AG10803 (cell line): ENCODE data around the gene UBAP1L.
"Not testable (repeated sequence)": the region's sequence is repeated elsewhere in the genome, so short reads cannot be mapped to it uniquely, and the experiment has no call there.

Source experiments
- DNase-seq: peaks from one replicate; pipeline ENCODE4 v3.0.0; 2010; ENCODE audit warnings: low read depth
- H3K4me3 ChIP-seq: 2 replicates; pipeline ENCODE4 v1.5.1; 2011; ENCODE audit warnings: mild to moderate bottlenecking, low read length, control low read depth
- TF ChIP-seq, protein P1 (sequence below): conservative IDR thresholded peaks from 2 replicates; pipeline ENCODE4 v1.5.1; 2011; ENCODE audit warnings: mild to moderate bottlenecking, low read length, control low read depth, inconsistent platforms

The UBAP1L gene

DNA sequence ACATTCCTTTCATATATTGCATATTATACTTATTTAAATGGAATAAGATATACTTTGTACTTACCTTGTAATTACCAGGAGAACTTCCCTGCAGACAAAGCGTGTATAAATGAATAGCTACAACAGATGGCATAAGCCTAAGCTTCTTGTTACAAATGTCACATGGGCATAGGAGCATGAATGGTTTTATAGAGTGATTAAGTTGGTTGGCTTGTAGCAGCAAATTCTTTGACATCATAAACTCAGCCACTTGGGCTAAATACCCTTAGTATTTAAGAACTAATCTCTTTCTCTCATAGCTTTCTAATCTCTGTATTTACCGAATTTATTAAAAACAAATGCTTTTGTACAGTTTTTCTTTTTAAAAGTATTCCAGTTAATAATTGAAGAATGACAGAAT lies at the start of gene UBAP1L:
Gene UBAP1L, minus strand, starts transcription at position 115 of the 400 bp plus-strand sequence. CDS start 8,985 bp downstream, outside the sequence.
- DNase-seq: no peak
- TF ChIP-seq, protein P1, sequence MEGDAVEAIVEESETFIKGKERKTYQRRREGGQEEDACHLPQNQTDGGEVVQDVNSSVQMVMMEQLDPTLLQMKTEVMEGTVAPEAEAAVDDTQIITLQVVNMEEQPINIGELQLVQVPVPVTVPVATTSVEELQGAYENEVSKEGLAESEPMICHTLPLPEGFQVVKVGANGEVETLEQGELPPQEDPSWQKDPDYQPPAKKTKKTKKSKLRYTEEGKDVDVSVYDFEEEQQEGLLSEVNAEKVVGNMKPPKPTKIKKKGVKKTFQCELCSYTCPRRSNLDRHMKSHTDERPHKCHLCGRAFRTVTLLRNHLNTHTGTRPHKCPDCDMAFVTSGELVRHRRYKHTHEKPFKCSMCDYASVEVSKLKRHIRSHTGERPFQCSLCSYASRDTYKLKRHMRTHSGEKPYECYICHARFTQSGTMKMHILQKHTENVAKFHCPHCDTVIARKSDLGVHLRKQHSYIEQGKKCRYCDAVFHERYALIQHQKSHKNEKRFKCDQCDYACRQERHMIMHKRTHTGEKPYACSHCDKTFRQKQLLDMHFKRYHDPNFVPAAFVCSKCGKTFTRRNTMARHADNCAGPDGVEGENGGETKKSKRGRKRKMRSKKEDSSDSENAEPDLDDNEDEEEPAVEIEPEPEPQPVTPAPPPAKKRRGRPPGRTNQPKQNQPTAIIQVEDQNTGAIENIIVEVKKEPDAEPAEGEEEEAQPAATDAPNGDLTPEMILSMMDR: no peak
- H3K4me3 ChIP-seq: no peak within 1 kb of the TSS

DNA sequence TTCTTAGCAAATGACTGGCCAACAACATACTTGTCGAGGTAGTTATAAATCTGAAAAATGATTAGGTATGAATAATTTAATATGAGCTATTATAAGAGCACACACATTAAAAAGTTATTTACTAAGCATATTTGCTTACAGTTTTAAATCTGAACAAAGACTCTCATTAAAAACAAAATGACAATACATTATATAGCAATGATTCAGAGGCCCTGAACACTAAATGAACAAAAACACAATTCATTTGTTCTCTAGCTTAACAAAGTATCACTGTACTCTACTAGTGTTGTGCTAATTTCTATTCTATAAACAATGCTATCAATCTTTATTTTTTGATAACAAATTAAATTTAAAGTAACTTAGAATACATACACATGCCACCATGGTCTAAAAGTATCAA lies 49.1 kb upstream of the UBAP1L start:
- H3K4me3 ChIP-seq: no peak overlapping the region
- no peak for DNase-seq
- TF ChIP-seq, protein P1: no peak

DNA sequence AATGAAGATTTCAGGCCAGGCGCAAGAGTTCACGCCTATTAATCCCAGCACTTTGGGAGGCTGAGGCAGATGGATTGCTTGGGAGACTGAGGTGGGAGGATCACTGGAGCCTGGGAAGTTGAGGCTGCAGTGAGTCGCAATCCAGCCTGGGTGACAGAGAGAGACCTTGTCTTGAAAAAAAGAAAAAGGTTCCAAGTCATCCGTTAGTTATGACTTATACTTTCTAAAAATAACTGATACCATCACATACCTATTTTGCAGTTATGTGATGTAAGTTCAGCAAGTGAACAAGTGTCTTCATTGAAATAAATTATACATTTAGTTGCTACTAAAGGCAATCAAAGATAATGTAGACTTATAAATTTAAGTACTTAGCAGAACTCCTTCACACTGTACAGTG lies 48.0 kb upstream of the UBAP1L start:
- TF ChIP-seq, protein P1: no peak
- H3K4me3 ChIP-seq: no peak overlapping the region
- no peak for DNase-seq

DNA sequence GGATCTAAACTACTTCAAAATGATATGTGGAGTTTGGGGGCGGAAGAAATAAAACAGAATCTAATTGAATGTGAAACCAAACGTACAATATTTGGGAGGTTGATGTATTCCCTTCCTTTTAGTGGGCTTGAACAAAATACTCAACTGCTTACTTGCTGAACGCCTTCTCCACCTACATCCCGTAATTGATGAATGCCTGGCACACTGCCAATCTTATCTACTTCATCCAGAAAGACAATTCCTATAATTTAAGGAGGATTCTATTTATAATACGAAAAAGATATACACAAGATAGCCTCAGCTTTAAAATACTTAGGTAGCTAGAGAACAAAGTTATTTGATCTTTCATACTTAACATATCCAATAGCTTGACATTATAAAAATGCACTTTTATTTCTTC lies 41.7 kb upstream of the UBAP1L start:
- TF ChIP-seq, protein P1: no peak
- no peak for DNase-seq
- H3K4me3 ChIP-seq: no peak overlapping the region

DNA sequence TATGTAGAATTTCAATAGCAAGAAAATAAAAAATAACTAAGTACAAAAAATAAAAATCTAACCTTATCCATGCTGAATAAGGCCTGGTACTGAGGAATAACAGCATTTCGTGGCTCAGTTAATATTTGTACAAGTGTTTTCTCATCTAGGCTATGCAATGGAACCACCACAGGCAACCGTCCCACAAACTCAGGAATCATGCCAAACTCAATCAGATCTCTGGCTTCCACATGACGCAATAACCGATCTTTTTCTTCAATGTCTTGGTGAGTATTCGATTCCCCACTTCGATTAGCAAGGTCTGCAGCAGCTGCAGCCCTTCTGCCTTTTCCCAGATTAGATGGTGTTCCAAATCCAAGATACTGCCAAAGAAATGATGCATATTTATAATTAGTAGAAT lies 39.7 kb upstream of the UBAP1L start:
- DNase-seq: no peak
- TF ChIP-seq, protein P1: no peak
- no peak overlapping the region for H3K4me3 ChIP-seq

DNA sequence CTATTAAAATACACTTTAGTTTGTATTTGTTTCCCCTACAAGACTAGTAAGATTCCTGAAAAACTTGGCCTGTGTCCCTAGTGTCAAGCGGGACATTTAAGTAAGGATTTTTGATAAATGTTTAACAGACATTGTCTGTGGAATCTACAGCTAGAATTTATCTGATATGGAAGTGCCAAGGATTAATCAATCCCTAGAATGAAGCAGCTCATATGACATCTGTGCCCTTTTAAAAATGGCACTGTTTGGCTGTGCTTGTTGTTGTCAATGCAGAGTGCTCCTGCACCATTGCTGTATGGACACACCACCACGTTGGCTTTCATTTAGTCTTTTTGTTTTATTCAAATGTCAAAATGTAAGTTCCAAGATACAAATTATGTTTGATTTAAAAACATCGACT lies 32.9 kb upstream of the UBAP1L start:
- DNase-seq: no peak
- no peak overlapping the region for H3K4me3 ChIP-seq
- TF ChIP-seq, protein P1: no peak

DNA sequence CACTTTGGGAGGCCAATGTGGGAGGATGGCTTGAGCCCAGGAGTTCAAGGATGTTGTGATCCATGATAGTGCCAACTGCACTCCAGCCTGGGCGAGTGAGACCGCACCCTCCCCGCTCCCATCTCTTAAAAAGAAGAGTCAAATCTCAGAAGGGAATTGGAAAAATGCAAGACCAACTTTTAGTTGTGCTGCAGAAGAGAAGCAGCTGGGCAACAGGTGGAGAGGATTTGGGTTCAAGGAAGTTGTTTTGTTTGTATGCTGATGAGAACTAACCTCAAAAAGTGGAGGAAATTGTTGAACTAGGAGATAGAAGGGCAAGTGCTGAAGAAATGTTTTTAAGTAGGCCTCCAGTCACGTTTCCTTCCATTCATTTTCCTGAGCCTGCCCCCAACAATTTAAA lies 31.4 kb upstream of the UBAP1L start:
- DNase-seq: no peak
- no peak overlapping the region for H3K4me3 ChIP-seq
- TF ChIP-seq, protein P1: no peak

DNA sequence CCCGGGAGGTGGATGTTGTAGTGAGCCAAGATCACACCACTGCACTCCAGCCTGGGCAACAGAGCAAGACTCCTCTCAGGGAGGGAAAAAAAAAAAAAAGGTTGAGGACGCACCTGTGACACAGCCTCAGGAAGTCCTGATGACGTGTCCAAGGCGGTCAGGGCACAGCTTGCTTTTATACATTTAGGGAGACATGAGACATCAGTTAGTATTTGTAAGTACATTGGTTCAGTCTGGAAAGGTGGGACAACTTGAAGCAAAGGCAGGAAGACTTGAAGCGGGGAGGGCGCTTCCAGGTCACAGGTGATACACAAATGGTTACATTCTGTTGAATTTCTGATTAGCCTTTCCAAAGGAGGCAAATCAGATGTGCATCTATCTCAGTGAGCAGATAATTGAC lies 23.6 kb upstream of the UBAP1L start:
- H3K4me3 ChIP-seq, DNase-seq: not testable (repeated sequence)

DNA sequence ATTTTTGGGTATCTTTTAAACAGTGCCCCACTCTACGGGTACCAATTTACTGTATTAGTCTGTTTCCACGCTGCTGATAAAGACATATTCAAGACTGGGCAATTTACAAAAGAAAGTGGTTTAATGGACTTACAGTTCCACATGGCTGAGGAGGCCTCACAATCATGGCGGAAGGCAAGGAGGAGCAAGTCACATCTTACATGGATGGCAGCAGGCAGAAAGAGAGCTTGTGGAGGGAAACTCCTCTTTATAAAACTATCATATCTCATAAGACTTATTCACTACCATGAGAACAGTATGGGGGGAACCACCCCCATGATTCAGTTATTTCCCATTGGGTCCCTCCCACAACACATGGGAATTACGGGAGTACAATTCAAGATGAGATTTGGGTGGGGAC lies 22.9 kb upstream of the UBAP1L start:
- not testable (repeated sequence) for H3K4me3 ChIP-seq, DNase-seq

DNA sequence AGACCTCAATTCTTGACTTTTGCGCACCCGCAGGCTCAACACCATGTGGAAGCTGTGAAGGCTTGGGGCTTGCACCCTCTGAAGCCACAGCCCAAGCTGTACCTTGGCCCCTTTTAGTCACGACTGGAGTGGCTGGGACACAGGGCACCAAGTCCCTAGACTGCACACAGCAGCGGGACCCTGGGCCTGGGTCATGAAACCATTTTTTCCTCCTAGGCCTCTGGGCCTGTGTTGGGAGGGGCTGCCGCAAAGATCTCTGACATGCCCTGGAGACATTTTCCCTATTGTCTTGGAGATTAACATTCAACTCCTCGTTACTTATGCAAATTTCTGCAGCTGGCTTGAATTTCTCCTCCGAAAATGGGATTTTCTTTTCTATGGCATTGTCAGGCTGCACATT lies 22.1 kb upstream of the UBAP1L start:
- DNase-seq, H3K4me3 ChIP-seq: not testable (repeated sequence)
